OCI-LY7 (cell line): ENCODE data around the gene GDPD2.

ENCODE experiments used
- CTCF ChIP-seq: fragments of 200-600 bp; sonication (generic); conservative IDR thresholded peaks from 2 replicates; pipeline ENCODE4 v1.5.1; 2014; ENCODE audit warnings: mild to moderate bottlenecking, antibody characterized with exemption, low read length, moderate library complexity, mixed read lengths
- EZH2phosphoT487 ChIP-seq: fragments of 200-600 bp; sonication (generic); IDR thresholded peaks from 2 replicates; pipeline ENCODE4 v1.6.1; 2018; ENCODE audit warnings: low read depth, borderline replicate concordance, mild to moderate bottlenecking, mixed run types, antibody characterized with exemption, low read length, moderate library complexity, mixed read lengths

GRCh38 chrX:70453024-70453618, 30.0 kb downstream of the GDPD2 start:
- TF ChIP-seq CTCF (no peak), EZH2phosphoT487 (no peak)
